ENCODE measurements around the gene CFAP46.
"Not testable (repeated sequence)": the region's sequence is repeated elsewhere in the genome, so short reads cannot be mapped to it uniquely, and the experiment has no call there.

The CFAP46 gene

DNA sequence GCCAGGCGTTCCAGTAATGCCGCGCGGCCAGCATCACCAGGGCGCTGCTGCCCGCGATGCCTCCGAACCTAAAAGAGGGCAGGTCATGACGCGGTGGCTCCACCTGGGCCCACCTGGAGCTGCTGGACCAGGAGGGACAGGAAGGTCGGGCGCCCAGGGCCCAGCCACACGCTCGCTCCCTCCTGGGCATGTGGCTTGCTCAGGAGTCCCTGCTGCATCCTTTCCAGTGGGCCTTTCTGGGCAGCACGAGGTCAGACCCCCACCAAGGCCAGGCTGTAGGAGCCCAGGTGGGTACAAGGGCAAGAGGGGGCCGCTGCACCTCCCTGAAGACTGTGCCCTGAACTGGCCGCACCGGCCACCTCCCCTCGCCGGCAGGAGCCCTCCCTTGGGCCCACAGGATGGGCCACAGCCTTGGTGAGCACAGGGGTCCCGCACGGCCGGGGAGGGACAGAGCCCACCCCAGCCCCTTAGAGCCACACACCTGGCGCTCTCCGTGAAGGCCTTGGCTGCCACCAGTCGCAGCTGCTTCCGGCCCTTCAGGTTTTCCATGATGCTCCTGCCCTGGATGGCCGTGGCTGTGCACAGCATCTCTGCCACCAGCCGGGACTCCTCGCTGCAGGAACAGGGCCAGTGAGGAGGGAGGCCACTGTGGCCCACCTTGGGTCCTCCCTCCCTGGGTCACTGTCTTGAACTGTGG is 43.2 kb downstream of the CFAP46 start:
- ATAC-seq (no peak), DNase-seq (no peak)

DNA sequence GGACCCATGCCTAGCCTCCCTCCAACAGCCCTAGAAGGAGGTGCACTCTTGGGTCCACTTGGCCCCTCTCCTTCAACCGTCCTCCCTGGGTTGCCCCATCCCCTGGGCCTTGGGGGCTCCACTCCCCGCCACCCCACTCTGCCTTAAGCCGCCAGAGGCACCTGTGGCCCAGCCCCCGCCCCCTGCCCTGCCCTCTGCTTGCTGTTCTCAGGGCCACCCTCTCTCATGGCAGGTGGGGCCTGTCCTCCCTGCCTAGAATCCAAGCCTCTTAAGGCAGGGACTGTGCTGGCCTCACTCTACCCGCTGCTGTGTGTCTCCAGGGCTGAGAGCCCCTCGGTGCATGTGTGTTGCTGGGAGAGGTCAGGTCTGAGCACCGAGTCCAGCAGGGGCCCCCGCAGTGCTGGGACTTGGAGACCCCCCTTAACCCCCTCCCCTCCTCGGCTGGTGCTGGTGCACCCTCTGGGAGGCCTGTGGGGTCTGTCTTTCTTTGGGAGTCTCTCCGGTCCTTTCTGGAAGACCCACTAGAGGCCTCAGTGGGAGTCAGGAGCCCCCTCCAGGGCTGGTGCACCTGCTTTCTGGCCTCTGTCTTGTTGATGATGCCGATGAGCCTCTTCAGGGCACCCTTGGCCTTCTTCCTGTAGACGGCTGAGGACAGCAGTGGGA is 43.8 kb downstream of the CFAP46 start:
- ATAC-seq = no peak
- DNase-seq = no peak

DNA sequence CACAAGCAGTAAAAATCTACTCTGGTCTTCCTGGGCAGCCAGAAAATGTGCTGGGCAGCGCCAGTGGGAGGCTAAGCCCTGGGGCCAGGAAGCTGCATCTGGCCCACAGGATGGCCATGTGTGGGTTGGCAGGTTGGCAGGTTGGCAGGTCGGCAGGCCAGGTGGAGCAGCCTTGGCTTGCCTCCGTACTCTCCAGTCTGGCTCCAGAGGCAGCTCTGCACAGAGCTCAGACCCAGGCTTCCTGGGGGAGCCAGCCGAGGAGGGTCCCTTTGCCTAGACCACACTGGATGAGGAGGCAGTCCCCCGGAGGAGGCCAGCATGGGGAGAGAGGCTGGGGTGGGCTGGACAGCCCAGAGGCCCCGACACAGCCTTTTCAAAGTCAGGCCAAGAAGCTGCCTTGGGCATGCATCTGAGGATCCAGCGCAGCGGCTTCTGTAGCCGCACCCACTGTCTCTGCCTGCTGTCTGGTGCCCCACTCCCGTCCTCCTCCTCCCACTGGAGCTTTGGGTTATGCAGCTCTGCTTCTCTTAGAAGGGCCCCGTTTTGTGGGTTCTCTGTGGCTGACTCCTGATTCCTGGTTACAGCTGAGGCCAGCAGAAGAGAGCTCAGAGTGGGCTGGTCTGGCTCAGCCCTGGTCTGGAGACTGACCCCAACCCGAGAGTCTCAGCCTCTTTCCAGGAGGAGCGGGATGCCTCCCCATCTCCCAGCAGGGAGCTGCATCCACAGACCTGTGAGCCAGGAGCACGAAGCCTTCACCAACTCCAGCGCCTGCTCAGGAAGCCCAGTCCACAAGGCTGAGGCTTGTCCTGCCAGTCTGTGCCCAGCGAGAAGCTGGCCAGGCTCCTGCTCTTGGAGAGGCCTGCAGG is 44.6 kb downstream of the CFAP46 start:
- no peak for ATAC-seq
- no peak for DNase-seq

DNA sequence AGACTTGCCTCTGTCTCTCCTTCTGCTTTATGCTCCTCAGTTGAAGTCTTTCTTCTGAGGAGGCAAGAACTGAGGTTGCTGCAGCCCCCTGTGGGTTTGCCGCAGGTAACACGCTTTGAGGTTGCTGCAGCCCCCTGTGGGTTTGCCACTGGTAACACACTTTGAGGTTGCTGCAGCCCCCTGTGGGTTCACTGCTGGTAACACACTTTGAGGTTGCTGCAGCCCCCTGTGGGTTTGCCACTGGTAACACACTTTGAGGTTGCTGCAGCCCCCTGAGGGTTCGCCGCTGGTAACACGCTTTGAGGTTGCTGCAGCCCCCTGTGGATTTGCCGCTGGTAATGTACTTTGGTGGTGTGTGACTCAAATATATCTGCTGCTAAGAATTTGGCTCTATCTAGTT is 48.6 kb downstream of the CFAP46 start:
- not testable (repeated sequence) for DNase-seq, ATAC-seq

DNA sequence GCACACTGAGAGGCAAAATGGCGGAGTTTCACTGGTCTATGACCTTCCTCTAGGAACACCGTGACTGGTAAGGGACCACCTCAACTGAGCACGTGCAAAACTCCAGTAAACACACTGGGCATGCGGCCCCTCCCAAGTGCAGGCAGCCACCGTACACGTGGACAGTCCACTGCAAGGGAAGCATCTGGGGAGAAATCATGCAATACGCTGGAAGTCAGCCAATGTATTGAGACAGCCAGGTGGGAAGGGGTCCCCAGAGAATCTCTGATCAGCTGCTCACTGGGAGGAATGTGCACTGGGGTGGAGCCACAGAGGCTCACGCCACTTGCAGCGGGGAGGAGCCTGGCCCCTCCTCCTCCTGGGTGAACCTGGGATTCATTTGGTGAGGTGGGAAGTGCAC is 49.3 kb downstream of the CFAP46 start:
- ATAC-seq (no peak), DNase-seq (no peak)

- ATAC-seq (no peak), DNase-seq (no peak)
These were observed 50.4 kb downstream of the CFAP46 start for GRCh38 chr10:132892004-132892403.

- ATAC-seq = no peak
These were observed 51.0 kb downstream of the CFAP46 start for GRCh38 chr10:132891368-132891767.

GRCh38 chr10:132890301-132890700 is 52.1 kb downstream of the CFAP46 start:
- DNase-seq (no peak), ATAC-seq (no peak)

More at GRCh38 chr10:132891368-132891767, 51.0 kb downstream of the CFAP46 start:
- no peak for DNase-seq

- ATAC-seq (no peak), DNase-seq (no peak)
These were observed 52.8 kb downstream of the CFAP46 start for GRCh38 chr10:132889556-132889955.

- ATAC-seq (no peak), DNase-seq (no peak)
These were observed 53.4 kb downstream of the CFAP46 start for GRCh38 chr10:132888898-132889490.

DNA sequence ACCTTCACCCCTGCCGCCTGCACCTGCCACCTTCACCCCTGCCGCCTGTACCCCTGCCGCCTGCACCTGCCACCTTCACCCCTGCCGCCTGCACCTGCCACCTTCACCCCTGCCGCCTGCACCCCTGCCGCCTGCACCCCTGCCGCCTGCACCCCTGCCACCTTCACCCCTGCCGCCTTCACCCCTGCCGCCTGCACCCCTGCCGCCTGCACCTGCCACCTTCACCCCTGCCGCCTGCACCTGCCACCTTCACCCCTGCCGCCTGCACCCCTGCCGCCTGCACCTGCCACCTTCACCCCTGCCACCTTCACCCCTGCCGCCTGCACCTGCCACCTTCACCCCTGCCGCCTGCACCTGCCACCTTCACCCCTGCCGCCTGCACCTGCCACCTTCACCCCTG is 53.9 kb downstream of the CFAP46 start:
- not testable (repeated sequence) for ATAC-seq, DNase-seq

DNA sequence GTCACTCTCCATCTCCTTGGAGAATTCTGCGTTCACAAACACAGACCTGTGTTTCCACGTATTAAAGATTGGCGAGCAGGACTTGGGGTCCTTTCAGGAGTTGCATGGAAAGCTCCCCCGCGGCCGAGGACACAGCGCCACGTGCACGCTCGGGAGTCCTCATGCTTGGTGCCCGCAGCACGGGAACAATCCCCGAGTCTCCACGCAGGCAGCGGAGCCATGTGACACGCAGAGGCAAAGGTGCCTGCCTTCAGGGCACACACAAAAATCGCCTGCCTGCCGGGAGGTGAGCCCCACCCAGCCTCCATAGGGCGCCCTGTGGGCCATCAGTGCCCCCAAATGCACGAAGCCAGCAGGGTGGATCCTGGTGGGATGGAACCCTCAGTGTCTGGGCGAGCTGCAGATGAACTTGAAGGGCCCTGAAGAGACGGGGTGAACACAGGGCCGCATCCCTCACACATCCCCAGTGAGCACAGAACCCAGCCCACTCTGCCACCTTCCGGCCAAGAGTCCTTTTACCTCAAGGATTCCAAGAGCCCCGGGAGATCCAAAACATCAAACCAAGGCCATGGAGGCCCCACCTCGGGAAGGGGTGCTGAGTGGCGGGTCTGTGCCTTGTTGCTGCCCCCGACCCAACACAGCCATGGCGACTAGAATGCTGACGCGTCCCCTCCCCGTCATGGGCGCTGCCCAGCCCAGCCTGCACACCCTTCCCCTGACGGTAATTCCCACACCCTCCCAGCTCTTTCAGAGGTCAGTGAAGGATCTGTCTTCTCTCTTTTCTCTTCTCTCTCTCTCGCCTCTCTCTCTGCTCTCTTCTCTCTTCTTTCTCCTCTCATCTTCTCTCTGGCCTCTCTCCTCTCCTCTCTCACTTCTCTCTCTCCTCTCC is 55.9 kb downstream of the CFAP46 start:
- DNase-seq (no peak), ATAC-seq (no peak)

DNA sequence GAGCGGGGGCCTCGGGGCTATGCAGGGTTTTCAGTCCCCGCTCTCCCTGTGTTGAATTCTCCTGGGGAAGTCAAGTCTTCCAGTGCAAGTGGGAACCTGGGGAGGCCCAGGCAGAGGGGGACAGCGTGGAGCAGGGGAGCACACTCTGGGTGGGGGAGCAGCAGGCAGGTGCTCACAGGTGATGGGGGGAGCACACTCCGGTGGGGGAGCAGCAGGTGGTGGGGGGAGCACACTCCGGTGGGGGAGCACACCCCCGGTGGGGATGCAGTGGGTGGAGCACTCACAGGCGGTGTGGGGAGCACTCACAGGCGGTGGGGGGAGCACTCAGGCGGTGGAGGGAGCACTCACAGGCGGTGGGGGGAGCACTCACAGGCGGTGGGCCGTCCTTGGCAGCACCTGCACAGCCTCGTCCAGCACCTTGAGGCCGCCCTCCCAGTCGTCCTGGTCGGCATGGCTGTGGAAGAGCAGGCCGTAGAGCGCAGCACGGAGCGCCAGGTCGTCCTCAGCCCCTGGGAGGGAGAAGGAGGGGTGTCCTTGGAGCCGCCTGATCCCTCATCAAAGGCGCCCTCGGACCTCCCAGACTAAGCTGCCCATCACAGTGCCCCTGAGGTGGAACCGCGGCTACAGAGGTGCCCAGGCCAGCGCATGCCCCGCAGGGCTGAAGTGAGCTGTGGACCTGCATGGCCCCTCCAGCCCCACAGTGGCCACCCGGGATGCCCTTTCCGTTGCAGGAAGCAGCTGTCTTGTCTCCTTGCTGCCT is 56.7 kb downstream of the CFAP46 start:
- DNase-seq (no peak), ATAC-seq (no peak)

- no peak for ATAC-seq
- no peak for DNase-seq
These were observed 57.6 kb downstream of the CFAP46 start for GRCh38 chr10:132884691-132885271.

DNA sequence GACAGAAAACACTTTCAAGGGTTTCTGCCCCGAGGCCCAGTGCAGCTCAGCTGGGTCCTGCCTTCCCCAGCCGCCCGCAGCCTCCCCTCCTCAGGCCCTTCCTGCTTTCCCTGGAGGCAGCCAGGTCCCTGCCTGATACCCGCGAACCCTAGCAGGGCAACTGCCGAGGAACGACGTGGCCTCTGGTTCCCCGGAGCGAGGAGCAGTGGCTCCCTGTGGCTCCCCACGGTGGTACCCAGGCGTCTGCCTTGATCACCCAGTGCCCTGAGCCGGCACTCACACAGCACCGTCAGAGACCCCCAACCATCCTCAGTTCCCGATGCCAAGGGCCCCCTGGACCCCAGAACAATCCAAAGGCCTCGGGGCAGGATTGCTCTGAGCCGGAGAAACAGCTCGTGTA is 58.3 kb downstream of the CFAP46 start:
- ATAC-seq (no peak), DNase-seq (no peak)

DNA sequence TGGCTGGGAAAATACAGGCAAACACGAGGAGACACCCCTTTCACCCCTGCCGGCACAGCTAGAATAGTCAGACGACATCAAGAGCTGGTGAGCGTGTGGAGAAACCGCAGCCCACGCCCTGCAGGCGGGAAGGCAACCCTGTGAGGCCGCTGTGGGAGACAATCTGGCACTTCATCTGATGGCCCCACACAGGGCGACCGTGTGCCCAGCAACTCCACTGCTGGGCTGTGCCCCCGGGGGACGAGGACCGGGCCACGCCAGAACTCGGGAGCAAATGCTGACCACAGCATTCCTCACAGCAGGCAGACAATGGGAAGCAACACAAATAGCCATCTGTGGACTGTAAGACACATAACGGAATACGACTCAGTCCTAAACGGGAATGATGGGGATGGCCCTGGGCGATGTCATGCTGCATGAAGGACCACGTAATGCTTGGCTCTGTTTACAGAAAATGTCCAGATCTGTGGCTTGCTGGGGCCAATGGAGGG is 58.9 kb downstream of the CFAP46 start:
- no peak for ATAC-seq
- DNase-seq = no peak

- DNase-seq (no peak), ATAC-seq (no peak)
These were observed 60.1 kb downstream of the CFAP46 start for GRCh38 chr10:132882069-132882951.

DNA sequence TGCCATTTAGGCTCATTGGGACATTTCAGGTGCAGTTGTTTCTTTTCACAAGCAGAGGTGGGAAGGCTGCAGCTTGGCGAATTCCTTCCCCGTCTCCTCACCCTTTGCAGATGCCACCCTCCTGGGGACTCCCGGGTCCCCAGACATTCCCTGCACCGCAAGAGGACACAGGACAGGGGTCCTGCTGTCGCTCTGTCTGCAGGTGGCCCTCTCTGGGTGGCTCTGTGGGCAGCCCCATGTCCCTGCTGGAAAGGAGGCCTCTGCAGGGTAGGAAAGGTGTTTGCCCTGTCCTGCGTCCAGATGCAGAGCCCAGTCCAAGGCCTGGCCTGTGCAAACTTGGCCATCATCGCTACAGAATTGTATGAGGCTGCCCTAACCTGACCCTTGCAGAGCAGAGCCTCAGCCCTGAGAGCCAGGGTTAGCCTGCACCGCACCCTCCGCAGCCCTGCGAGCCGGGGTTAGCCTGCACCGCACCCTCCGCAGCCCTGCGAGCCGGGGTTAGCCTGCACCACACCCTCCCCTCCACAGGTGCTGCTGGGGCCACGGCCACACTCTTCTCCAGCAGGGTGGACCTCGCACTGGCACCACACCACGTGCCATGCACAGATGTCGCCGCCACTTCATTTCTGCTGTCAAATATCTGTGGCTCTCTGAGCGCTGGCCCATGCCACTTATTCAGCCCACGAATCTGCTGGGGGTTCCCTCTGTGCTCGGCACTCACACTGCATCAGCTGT is 61.0 kb downstream of the CFAP46 start:
- no peak for DNase-seq

More for the DNA sequence above, 61.0 kb downstream of the CFAP46 start:
- ATAC-seq = no peak
